DND-41 (cell line): ENCODE data around the gene TTYH1.

Experiments used
- ATAC-seq: fragments of 200-7000 bp; cut with Tn5 transposase; 3 replicates; pipeline ENCODE4 v1.9.1; 2021; ENCODE audit warnings: low read depth; ENCODE audit not compliant: insufficient read depth
- DNase-seq: peaks from one replicate; pipeline ENCODE4 v3.0.0-alpha.2; 2020
- H2AFZ ChIP-seq: 2 replicates; pipeline ENCODE4 v1.6.0; 2012; ENCODE audit warnings: low read depth, low read length
- H3K27ac ChIP-seq: 2 replicates; pipeline ENCODE4 v1.5.1; 2012; ENCODE audit warnings: low read length, inconsistent platforms
- H3K27me3 ChIP-seq: fragments of 200-600 bp; sonication (generic); 2 replicates; pipeline ENCODE4 v1.6.0; 2012; ENCODE audit warnings: low read length, mild to moderate bottlenecking, inconsistent platforms; ENCODE audit not compliant: insufficient read depth, poor library complexity
- H3K36me3 ChIP-seq: 2 replicates; pipeline ENCODE4 v1.5.1; 2012; ENCODE audit warnings: low read length, inconsistent platforms; ENCODE audit not compliant: insufficient read depth
- H3K4me1 ChIP-seq: 2 replicates; pipeline ENCODE4 v1.5.1; 2012; ENCODE audit warnings: mild to moderate bottlenecking, low read length; ENCODE audit not compliant: insufficient read depth
- H3K4me2 ChIP-seq: 2 replicates; pipeline ENCODE4 v1.6.0; 2012; ENCODE audit warnings: mild to moderate bottlenecking, moderate library complexity, low read length, inconsistent platforms; ENCODE audit not compliant: insufficient read depth
- H3K4me3 ChIP-seq, 2 experiments: fragments of 200-600 bp in 1 of 2; shearing (Covaris generic) in 1 of 2; 2 replicates each; pipeline ENCODE4 v1.5.1; 2012 to 2016; ENCODE audit warnings: inconsistent platforms in 2 of 2, low read length in 2 of 2, mild to moderate bottlenecking in 2 of 2, low read depth in 1 of 2, moderate library complexity in 1 of 2
- H3K79me2 ChIP-seq: 2 replicates; pipeline ENCODE4 v1.6.0; 2012; ENCODE audit warnings: low read length, inconsistent platforms; ENCODE audit not compliant: insufficient read depth
- H3K9ac ChIP-seq: 2 replicates; pipeline ENCODE4 v1.6.0; 2012; ENCODE audit warnings: low read depth, mild to moderate bottlenecking, inconsistent platforms, low read length, moderate library complexity
- H3K9me3 ChIP-seq: 2 replicates; pipeline ENCODE4 v1.5.1; 2012; ENCODE audit warnings: low read length, moderate library complexity, mild to moderate bottlenecking, inconsistent platforms; ENCODE audit not compliant: insufficient read depth, severe bottlenecking
- H4K20me1 ChIP-seq: 2 replicates; pipeline ENCODE4 v1.6.0; 2012; ENCODE audit warnings: low read length; ENCODE audit not compliant: insufficient read depth
- CTCF ChIP-seq: IDR thresholded peaks from 2 replicates; pipeline ENCODE4 v1.5.1; 2012; ENCODE audit warnings: borderline replicate concordance, low read length, moderate library complexity, mild to moderate bottlenecking; ENCODE audit not compliant: poor library complexity, severe bottlenecking; ENCODE audit errors: extremely low read depth
- EZH2 ChIP-seq: IDR thresholded peaks from 3 replicates; pipeline ENCODE4 v1.6.1; 2012; ENCODE audit warnings: borderline replicate concordance, low read depth, mild to moderate bottlenecking, moderate library complexity, low read length, inconsistent platforms; ENCODE audit not compliant: severe bottlenecking

The TTYH1 gene

GRCh38 chr19:54473892-54474372 is 58.7 kb downstream of the TTYH1 start:
- Histone ChIP-seq H3K36me3 (no peaks in the 10 kb centered on the region), H3K9ac (no peak overlapping the region), H3K27me3 (peaks cover 21% of the 10 kb centered on the region), H3K4me1 (no peaks in the 10 kb centered on the region), H3K79me2 (no peaks in the 10 kb centered on the region), H3K4me2 (no peak overlapping the region), H3K27ac (no peak overlapping the region), H2AFZ (no peak overlapping the region), H4K20me1 (0 out of 2 replicates have a peak, but pooled peaks cover 4% of the 10 kb centered on the region), H3K9me3 (no peaks in the 10 kb centered on the region), H3K4me3 (no peak overlapping the region)
- ATAC-seq, result no peak
- TF ChIP-seq CTCF (no peak), EZH2 (no peak)
- DNase-seq, result no peak

GRCh38 chr19:54475706-54476105 is 60.4 kb downstream of the TTYH1 start:
- Histone ChIP-seq H3K27me3 (peaks cover 9% of the 10 kb centered on the region), H3K9ac (no peak overlapping the region), H3K9me3 (no peaks in the 10 kb centered on the region), H3K4me3 (no peak overlapping the region), H3K79me2 (no peaks in the 10 kb centered on the region), H4K20me1 (0 out of 2 replicates have a peak, but pooled peaks cover 4% of the 10 kb centered on the region), H2AFZ (no peak overlapping the region), H3K4me1 (no peaks in the 10 kb centered on the region), H3K36me3 (no peaks in the 10 kb centered on the region), H3K27ac (no peak overlapping the region), H3K4me2 (no peak overlapping the region)
- TF ChIP-seq EZH2, result no peak
- ATAC-seq (no peak), DNase-seq (no peak)

- Histone ChIP-seq H3K9me3 (no peaks in the 10 kb centered on the region), H3K27ac (no peak overlapping the region), H3K4me1 (no peaks in the 10 kb centered on the region), H3K4me2 (no peak overlapping the region), H3K9ac (no peak overlapping the region), H3K79me2 (no peaks in the 10 kb centered on the region), H2AFZ (no peak overlapping the region), H3K4me3 (no peak overlapping the region), H3K27me3 (no peaks in the 10 kb centered on the region), H4K20me1 (0 out of 2 replicates have a peak, but pooled peaks cover 4% of the 10 kb centered on the region), H3K36me3 (no peaks in the 10 kb centered on the region)
- TF ChIP-seq CTCF (no peak), EZH2 (no peak)
- ATAC-seq (no peak), DNase-seq (no peak)
Measured at GRCh38 chr19:54477650-54478049, 62.4 kb downstream of the TTYH1 start.

- Histone ChIP-seq H3K27me3 (no peaks in the 10 kb centered on the region), H3K4me1 (no peaks in the 10 kb centered on the region), H3K4me2 (no peak overlapping the region), H3K36me3 (no peaks in the 10 kb centered on the region), H3K4me3 (no peak overlapping the region), H3K9ac (no peak overlapping the region), H3K79me2 (no peaks in the 10 kb centered on the region), H2AFZ (no peak overlapping the region), H3K27ac (no peak overlapping the region), H3K9me3 (no peaks in the 10 kb centered on the region), H4K20me1 (no peaks in the 10 kb centered on the region)
- peak; percentile 69 for ATAC-seq
- peak; percentile 46 for DNase-seq
- peak; percentile 78 for TF ChIP-seq CTCF
- TF ChIP-seq EZH2, result no peak
Measured at GRCh38 chr19:54478677-54479266, 63.5 kb downstream of the TTYH1 start.
